T-cell (primary cell): Measurements from ENCODE around the gene POLR2F. TPM values are rescaled to one million over a fixed set of nuclear protein-coding genes. Genes with fewer than 3 reads are reported as not detected.

ENCODE experiments used
- ATAC-seq, 4 experiments: fragments of 200-7000 bp in 3 of 4; fragments of 150-1000 bp in 1 of 4; cut with Tn5 transposase; replicated peaks in 1 of 4; 1 replicate in 3 of 4; 2 replicates in 1 of 4; pipeline ENCODE4 v1.10.0; 2021; ENCODE audit warnings: moderate library complexity in 3 of 4, mild to moderate bottlenecking in 2 of 4, moderate number of reproducible peaks in 1 of 4
- CTCF ChIA-PET, 2 donors: fragments of 300-600 bp; sonication (Branson Sonifier 250); formaldehyde crosslinking; loops; one replicate each; lab custom pipeline; 2022; ENCODE audit warnings: antibody characterized with exemption in 2 of 2; lab: Charles Lee
- POLR2A ChIA-PET, 2 donors: fragments of 300-600 bp; sonication (Branson Sonifier 250); formaldehyde crosslinking; loops; one replicate each; lab custom pipeline; 2022; ENCODE audit warnings: antibody characterized with exemption in 2 of 2; lab: Charles Lee
- DNase-seq, 35 experiments: peaks; one replicate each; pipeline versions ENCODE4 v3.0.0 to v3.0.0-alpha.2; 2013 to 2023
- H3K27ac ChIP-seq: one replicate; pipeline ENCODE4 v1.5.1; 2013; ENCODE audit warnings: low read length
- H3K27me3 ChIP-seq, 2 experiments: replicated peaks in 1 of 2; 1 replicate in 1 of 2; 2 replicates in 1 of 2; pipeline versions ENCODE4 v1.6.1 to v1.7.0; 2013; ENCODE audit warnings: low read length in 1 of 2, mixed read lengths in 1 of 2; ENCODE audit not compliant: control insufficient read depth in 2 of 2, insufficient read depth in 2 of 2; ENCODE audit errors: extremely low read depth in 1 of 2
- H3K36me3 ChIP-seq, 2 donors: 1 replicate in 1 of 2; 2 replicates in 1 of 2; pipeline versions ENCODE4 v1.6.1 to v1.7.0; 2013; ENCODE audit warnings: low read length in 1 of 2; ENCODE audit not compliant: control insufficient read depth in 2 of 2, insufficient read depth in 1 of 2; ENCODE audit errors: extremely low read depth in 1 of 2
- H3K4me1 ChIP-seq, 2 experiments: 1 replicate in 1 of 2; 2 replicates in 1 of 2; pipeline versions ENCODE4 v1.6.1 to v1.7.0; 2013; ENCODE audit warnings: low read length in 2 of 2, mixed read lengths in 1 of 2; ENCODE audit not compliant: insufficient read depth in 2 of 2, control insufficient read depth in 1 of 2; ENCODE audit errors: extremely low read depth in 1 of 2
- H3K4me3 ChIP-seq, 2 donors: 1 replicate in 1 of 2; 2 replicates in 1 of 2; pipeline versions ENCODE4 v1.5.1 to v1.7.0; 2013; ENCODE audit warnings: mild to moderate bottlenecking in 2 of 2, low read length in 1 of 2, moderate library complexity in 1 of 2; ENCODE audit not compliant: control insufficient read depth in 1 of 2; ENCODE audit errors: extremely low read depth in 1 of 2
- H3K9me3 ChIP-seq: 2 replicates; pipeline ENCODE4 v1.7.0; 2013
- H3K27ac Mint-ChIP-seq, 2 donors: one replicate each; pipeline ENCODE4 v1.8.0; 2020 to 2021; ENCODE audit warnings: mild to moderate bottlenecking in 2 of 2, mixed read lengths in 2 of 2
- H3K27me3 Mint-ChIP-seq, 2 donors: one replicate each; pipeline ENCODE4 v1.8.0; 2021 to 2022; ENCODE audit warnings: mixed read lengths in 2 of 2
- H3K36me3 Mint-ChIP-seq: one replicate; pipeline ENCODE4 v1.8.0; 2021; ENCODE audit warnings: mixed read lengths
- H3K4me1 Mint-ChIP-seq, 3 donors: one replicate each; pipeline ENCODE4 v1.8.0; 2020 to 2022; ENCODE audit warnings: mixed read lengths in 3 of 3, mild to moderate bottlenecking in 1 of 3
- H3K4me3 Mint-ChIP-seq, 3 donors: one replicate each; pipeline ENCODE4 v1.8.0; 2020 to 2022; ENCODE audit warnings: mild to moderate bottlenecking in 3 of 3, mixed read lengths in 3 of 3, moderate library complexity in 3 of 3
- H3K9me3 Mint-ChIP-seq, 3 donors: one replicate each; pipeline ENCODE4 v1.8.0; 2020 to 2022; ENCODE audit warnings: mixed read lengths in 3 of 3
- WGBS: methylation state at CpG from one replicate; pipeline ENCODE4 v1.1.5; 2013; ENCODE audit warnings: missing lambda C conversion rate; ENCODE audit not compliant: insufficient coverage; 5-methylcytosine and 5-hydroxymethylcytosine counted together
- total RNA-seq, 35 experiments: library from RNA in 6 of 35; stranded (reverse) in 6 of 35; fragments of 120-200 nt in 1 of 35; gene quantifications; one replicate each; pipeline versions ENCODE4 v1.2.1 to v1.2.4 and lab custom pipeline; 2013 to 2026

POLR2F gene
- total RNA-seq = 10 to 100 TPM; 31.4 to 54.5 (median 49.4) TPM
- 37.9 TPM for total RNA-seq (2013)
- total RNA-seq (lab: John Stamatoyannopoulos, UW) = 13.0 to 48.8 (median 18.7) reads per million in 29 experiments

- ChIA-PET CTCF (interaction anchor here in 1 of 2 donors (0.6 to 3.4 kb wide), 6 partner anchors 10 to 296 kb away, joined by 3 to 13 read pairs (median 4); no protein-coding TSS in a partner anchor), POLR2A (interaction anchor here in 1 of 2 donors (0.5 kb wide), 1 partner anchor 15 kb away, joined by 4 read pairs; no protein-coding TSS in a partner anchor)
- Histone ChIP-seq H3K36me3 (peaks cover 0 to 20% of the 10 kb centered on the region in 2 donors), H3K27ac (peak within 1 kb of the TSS; percentile 6), H3K27me3 (peaks cover 0 to 18% of the 10 kb centered on the region in 2 experiments), H3K4me3 (peak within 1 kb of the TSS; percentile 93 to 97), H3K9me3 (no peaks in the 10 kb centered on the region), H3K4me1 (peaks cover 6 to 20% of the 10 kb centered on the region in 2 experiments)
- peaks cover 21% of the 10 kb centered on the region for H3K36me3 Mint-ChIP-seq
- peak within 1 kb of the TSS; percentile 95 to 97 for H3K27ac Mint-ChIP-seq
- peak; percentile 92 to 96 (median 95) for ATAC-seq
- peaks cover 45 to 48% (median 45%) of the 10 kb centered on the region in 3 donors for H3K4me1 Mint-ChIP-seq
- peak within 1 kb of the TSS; percentile 92 to 99 (median 99) for H3K4me3 Mint-ChIP-seq
- peak; percentile 90 to 99 (median 95) for DNase-seq
- H3K9me3 Mint-ChIP-seq = no peaks in the 10 kb centered on the region
- WGBS = under 1% methylated on average over 51 of the region's 52 CpGs
- peaks cover 3 to 17% of the 10 kb centered on the region in 2 donors for H3K27me3 Mint-ChIP-seq
Measured at GRCh38 chr22:37953437-37954179, at the start of gene POLR2F, which contains the start of gene C22orf23. POLR2F (plus strand) TSS chr22:37953699; CDS start chr22:37953788, 89 bp downstream. C22orf23 (minus strand) TSS chr22:37953601; CDS start chr22:37953149, 452 bp downstream.

GRCh38 chr22:37904572-37905533 is 48.6 kb upstream of the POLR2F start:
- no peaks in the 10 kb centered on the region for H3K36me3 ChIP-seq
- peak overlapping the region in 1 of 2 donors; percentile 37 for H3K4me3 ChIP-seq
- Mint-ChIP-seq H3K4me1 (peaks cover 20 to 33% (median 25%) of the 10 kb centered on the region in 3 donors), H3K9me3 (no peaks in the 10 kb centered on the region), H3K36me3 (no peaks in the 10 kb centered on the region), H3K27ac (peak overlapping the region; percentile 69 to 76), H3K27me3 (no peaks in the 10 kb centered on the region), H3K4me3 (peak overlapping the region; percentile 74 to 82 (median 76))
- peaks cover 0 to 7% of the 10 kb centered on the region in 2 experiments for H3K27me3 ChIP-seq
- DNase-seq (no peak), ATAC-seq (no peak)
- H3K4me1 ChIP-seq = peaks cover 0 to 19% of the 10 kb centered on the region in 2 experiments
- 98% methylated on average over 4 of the region's 10 CpGs for WGBS
- H3K9me3 ChIP-seq = no peaks in the 10 kb centered on the region
- ChIA-PET CTCF (interaction anchor here (0.6 to 1.7 kb wide), 4 partner anchors 8 to 1839 kb away, joined by 3 to 10 read pairs (median 5); no protein-coding TSS in a partner anchor), POLR2A (interaction anchor here in 1 of 2 donors (0.6 kb wide), 1 partner anchor 55 kb away, joined by 6 read pairs; no protein-coding TSS in a partner anchor)
- H3K27ac ChIP-seq = no peak overlapping the region

DNA sequence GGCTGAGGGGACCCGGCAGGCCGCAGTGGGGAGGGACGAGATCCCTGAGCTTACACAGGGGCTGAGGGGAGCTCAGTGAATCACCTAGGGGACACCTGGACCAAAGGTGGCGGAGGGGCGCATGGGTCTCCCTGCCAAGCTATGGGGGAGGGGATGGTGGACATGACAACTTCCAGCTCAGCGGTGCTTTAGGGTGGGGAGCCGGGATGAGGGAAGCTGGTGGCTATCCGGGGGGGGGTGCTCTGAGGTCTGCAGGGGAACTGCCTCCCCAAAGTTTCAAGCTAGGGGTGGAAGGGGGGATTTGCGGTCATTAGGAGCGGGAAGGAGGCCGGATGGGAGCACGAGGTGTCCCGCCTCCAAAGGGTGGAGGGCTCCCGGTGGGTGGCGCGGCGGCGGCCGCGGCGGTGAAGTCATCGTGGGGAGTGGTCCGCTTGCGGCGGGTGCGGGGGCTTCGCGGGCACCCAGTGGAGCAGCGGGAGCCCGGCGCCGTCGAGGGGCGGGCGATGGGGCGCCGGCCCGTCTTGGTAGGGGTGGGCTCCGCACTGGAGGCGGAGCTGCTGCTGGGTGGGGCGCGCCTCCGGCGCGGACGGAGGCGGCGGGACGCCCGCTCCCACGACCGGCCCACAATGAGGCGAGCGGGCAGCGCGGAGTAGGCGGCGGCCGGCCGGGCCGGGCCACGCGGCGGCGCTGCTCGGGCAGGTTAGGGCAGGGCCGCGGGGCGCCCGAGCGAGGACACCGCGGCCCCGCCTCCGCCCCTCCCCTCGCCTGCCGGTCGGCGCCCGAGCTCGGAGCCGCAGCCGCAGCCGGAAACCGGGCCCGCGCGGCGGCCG is 47.8 kb upstream of the POLR2F start, which contains the start of gene MICALL1:
Gene MICALL1 (plus strand): TSS at position 764 of the 830 bp plus-strand sequence. CDS start 126 bp downstream, outside the sequence.
- ChIA-PET CTCF (interaction anchor here (0.6 to 1.7 kb wide), 5 partner anchors 9 to 1840 kb away, joined by 3 to 10 read pairs (median 4); partner anchors contain the start of gene ANKRD54 (in 1 of the 2)), POLR2A (interaction anchor here (0.6 kb wide), 3 partner anchors 43 to 776 kb away, joined by 4 to 6 read pairs (median 4); partner anchors contain the start of gene TOMM22 (in 1 of the 2))
- peak within 1 kb of the TSS; percentile 85 for H3K27ac Mint-ChIP-seq
- H3K4me3 Mint-ChIP-seq = peak within 1 kb of the TSS; percentile 78 to 85 (median 83)
- H3K9me3 Mint-ChIP-seq = no peaks in the 10 kb centered on the region
- no peaks in the 10 kb centered on the region for H3K9me3 ChIP-seq
- peaks cover 20 to 38% (median 30%) of the 10 kb centered on the region in 3 donors for H3K4me1 Mint-ChIP-seq
- WGBS = 2% methylated on average over 74 of the region's 90 CpGs
- peak within 1 kb of the TSS; percentile 49 to 55 for H3K4me3 ChIP-seq
- DNase-seq (peak in 33 of 35 experiments; percentile 19 to 81 (median 47)), ATAC-seq (peak; percentile 84 to 89 (median 88))
- no peaks in the 10 kb centered on the region for H3K36me3 Mint-ChIP-seq
- no peaks in the 10 kb centered on the region for H3K27me3 Mint-ChIP-seq
- H3K4me1 ChIP-seq = peaks cover 0 to 19% of the 10 kb centered on the region in 2 experiments
- peak within 1 kb of the TSS; percentile 68 for H3K27ac ChIP-seq
- H3K27me3 ChIP-seq = peaks cover 0 to 7% of the 10 kb centered on the region in 2 experiments
- H3K36me3 ChIP-seq = no peaks in the 10 kb centered on the region

DNA sequence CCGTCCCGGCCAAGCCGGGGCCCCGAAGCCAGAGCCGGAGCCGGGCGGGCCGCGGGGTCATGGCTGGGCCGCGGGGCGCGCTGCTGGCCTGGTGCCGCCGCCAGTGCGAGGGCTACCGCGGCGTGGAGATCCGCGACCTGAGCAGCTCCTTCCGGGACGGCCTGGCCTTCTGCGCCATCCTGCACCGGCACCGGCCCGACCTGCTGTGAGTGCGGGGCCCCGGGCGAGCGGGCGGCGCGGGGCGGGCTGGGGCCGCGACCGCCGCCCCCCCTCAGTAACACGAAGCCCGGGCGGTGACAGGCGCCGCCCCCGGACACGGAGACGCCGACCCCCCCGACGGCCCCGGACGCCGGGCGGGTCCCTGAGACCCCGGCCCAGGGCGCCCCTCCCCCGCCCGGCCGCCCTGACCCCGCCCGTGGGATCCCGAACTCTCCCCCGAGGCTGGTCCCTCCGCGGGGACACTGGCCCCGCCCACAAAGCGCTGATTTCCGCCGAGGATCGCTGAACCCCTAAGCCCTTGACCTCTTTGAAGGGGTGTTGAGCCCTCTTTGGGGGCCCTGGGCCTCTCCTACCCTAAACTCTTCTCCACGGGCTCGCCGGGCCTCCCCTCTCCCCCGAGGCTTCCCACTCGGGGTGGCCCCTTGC is 47.0 kb upstream of the POLR2F start:
- Mint-ChIP-seq H3K27me3 (no peaks in the 10 kb centered on the region), H3K36me3 (no peaks in the 10 kb centered on the region), H3K27ac (peak overlapping the region; percentile 85), H3K9me3 (no peaks in the 10 kb centered on the region), H3K4me1 (peaks cover 27 to 42% (median 35%) of the 10 kb centered on the region in 3 donors), H3K4me3 (peak overlapping the region; percentile 78 to 85 (median 83))
- Histone ChIP-seq H3K9me3 (no peaks in the 10 kb centered on the region), H3K27ac (peak overlapping the region; percentile 68), H3K36me3 (no peaks in the 10 kb centered on the region), H3K4me3 (peak overlapping the region; percentile 49 to 55), H3K4me1 (peaks cover 0 to 20% of the 10 kb centered on the region in 2 experiments), H3K27me3 (peaks cover 0 to 7% of the 10 kb centered on the region in 2 experiments)
- ChIA-PET POLR2A (interaction anchor here in 1 of 2 donors (0.6 kb wide), 1 partner anchor 42 kb away, joined by 4 read pairs; no protein-coding TSS in a partner anchor), CTCF (interaction anchor here in 1 of 2 donors (0.6 to 1.7 kb wide), 3 partner anchors 10 to 62 kb away, joined by 4 to 10 read pairs (median 4); partner anchors contain the start of gene ANKRD54)
- 2% methylated on average over 63 of the region's 75 CpGs for WGBS
- DNase-seq (peak in 16 of 35 experiments; percentile 9 to 53 (median 20)), ATAC-seq (peak; percentile 32 to 49 (median 43))
